SU-DHL-6 (cell line): ENCODE data around the gene CTNNBIP1.

ENCODE experiments used
- EZH2phosphoT487 ChIP-seq: fragments of 200-600 bp; sonication (generic), shearing (Covaris generic); conservative IDR thresholded peaks from 2 replicates; pipeline ENCODE4 v1.6.1; 2018; ENCODE audit warnings: mild to moderate bottlenecking, antibody characterized with exemption, low read length, moderate library complexity, mixed read lengths
- TF ChIP-seq, protein P1 (sequence below): fragments of 200-600 bp; sonication (generic); IDR thresholded peaks from one replicate; pipeline ENCODE4 v1.5.1; 2017; ENCODE audit warnings: antibody characterized with exemption, mild to moderate bottlenecking, low read length, moderate library complexity; ENCODE audit not compliant: insufficient read depth, poor library complexity, severe bottlenecking

DNA sequence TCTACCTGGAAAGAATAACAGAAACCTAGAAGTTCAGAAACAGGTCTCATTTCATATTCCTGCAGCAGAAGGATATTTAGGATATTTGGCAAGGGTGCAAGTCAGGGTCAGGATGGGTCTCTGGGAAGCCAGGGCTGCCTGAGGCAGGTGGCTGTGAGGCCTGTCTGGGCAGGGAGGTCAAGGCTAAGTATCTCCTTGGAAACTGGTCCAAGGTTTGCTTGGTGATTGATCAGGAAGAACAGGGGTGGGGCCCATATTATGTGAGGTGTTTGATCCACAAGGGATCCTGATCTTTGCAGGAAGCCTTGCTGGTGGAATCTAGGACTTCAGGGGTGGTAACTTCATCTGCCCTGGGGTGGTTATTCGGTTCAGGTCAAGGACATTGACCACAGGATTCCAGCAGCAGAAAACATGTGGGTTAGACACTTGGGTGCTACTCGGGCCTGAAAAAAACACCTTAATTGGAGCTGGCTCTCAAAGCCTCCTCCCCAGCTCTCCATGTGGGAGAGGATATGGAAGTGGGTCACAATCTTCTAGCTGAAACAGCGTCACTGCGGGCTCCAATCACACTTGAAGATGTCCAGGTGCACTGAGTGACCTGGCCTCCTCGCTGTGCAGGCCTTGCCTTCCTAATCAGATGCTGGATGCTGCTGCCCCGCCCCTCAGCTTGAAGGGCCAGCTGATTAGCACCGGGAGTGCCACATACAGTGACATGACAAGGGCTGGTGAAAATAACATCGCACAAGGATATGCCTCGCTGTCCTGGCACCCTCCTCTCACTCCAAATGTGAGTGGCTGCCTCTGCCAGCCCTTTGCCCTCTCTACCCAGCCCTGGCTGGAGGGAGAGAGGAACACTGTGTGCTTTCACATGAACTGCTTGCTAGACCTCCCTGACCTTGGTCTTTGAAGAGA lies 8.7 kb downstream of the CTNNBIP1 start:
- TF ChIP-seq, protein P1, sequence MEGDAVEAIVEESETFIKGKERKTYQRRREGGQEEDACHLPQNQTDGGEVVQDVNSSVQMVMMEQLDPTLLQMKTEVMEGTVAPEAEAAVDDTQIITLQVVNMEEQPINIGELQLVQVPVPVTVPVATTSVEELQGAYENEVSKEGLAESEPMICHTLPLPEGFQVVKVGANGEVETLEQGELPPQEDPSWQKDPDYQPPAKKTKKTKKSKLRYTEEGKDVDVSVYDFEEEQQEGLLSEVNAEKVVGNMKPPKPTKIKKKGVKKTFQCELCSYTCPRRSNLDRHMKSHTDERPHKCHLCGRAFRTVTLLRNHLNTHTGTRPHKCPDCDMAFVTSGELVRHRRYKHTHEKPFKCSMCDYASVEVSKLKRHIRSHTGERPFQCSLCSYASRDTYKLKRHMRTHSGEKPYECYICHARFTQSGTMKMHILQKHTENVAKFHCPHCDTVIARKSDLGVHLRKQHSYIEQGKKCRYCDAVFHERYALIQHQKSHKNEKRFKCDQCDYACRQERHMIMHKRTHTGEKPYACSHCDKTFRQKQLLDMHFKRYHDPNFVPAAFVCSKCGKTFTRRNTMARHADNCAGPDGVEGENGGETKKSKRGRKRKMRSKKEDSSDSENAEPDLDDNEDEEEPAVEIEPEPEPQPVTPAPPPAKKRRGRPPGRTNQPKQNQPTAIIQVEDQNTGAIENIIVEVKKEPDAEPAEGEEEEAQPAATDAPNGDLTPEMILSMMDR, result no peak
- TF ChIP-seq EZH2phosphoT487, result no peak
